ENCODE results near the gene ETFRF1. TPM values are rescaled to one million over a fixed set of nuclear protein-coding genes. Genes with fewer than 3 reads are reported as not detected.
A peak's percentile ranks its signal among the peaks of the same experiment; 100 is the strongest.

Gene ETFRF1
- total RNA-seq, 1 experiment from 2014 or later = 16.9 TPM

DNA sequence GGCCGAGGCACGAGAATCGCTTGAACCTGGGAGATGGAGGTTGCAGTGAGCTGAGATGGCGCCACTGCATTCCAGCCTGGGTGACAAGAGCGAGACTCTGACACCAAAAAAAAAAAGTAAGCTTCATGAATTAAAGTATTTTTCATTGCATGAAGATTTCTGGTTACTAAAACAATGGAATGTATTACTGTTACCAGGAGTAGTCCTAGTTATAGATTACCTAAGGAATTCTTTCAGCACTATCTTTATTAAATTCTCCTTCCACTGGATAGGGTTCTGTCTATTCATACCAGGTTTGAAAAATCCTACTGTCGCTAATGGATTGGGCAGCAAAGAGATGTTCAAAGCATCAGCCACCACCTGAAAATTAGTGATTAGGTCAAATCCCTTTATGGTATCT, 12.4 kb downstream of the ETFRF1 start:
- DNase-seq (ENCODE audit: low read depth) = no peak
- in situ Hi-C loops (cut with HindIII; ENCODE audit: low pct_unique_long_range_greater_than_20kb, low sequenced_read_pairs) = no loop called here

DNA sequence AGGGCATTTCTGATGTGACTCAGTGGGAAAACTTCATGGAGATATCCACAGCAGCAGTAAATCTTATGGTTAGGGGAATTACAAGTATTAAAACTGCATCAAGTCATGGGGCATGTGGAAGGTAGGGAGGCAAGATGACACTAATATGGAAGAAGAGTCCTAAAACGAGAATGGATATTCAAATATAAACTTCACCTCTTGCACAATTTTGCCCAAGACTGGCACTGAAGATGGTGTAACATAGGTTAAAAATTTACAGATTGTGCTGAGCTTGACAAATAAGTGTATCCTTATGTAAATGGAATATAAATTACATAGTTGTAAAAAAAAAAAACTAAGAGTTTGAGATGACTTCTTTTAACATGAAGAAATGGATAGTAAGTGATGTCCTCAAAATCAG, 12.8 kb downstream of the ETFRF1 start:
- in situ Hi-C loops (cut with HindIII; ENCODE audit: low pct_unique_long_range_greater_than_20kb, low sequenced_read_pairs) = no loop called here
- DNase-seq (ENCODE audit: low read depth) = no peak

- in situ Hi-C loops (cut with HindIII; ENCODE audit: low pct_unique_long_range_greater_than_20kb, low sequenced_read_pairs) = no loop called here
- no peak for DNase-seq (ENCODE audit: low read depth)
These were observed 13.5 kb downstream of the ETFRF1 start for GRCh38 chr12:25208554-25208953.

GRCh38 chr12:25213338-25213737, 18.3 kb downstream of the ETFRF1 start:
- no peak for DNase-seq (ENCODE audit: low read depth)
- in situ Hi-C loops (cut with HindIII; ENCODE audit: low pct_unique_long_range_greater_than_20kb, low sequenced_read_pairs) = no loop called here

- in situ Hi-C loops (cut with HindIII; ENCODE audit: low pct_unique_long_range_greater_than_20kb, low sequenced_read_pairs) = no loop called here
- no peak for DNase-seq (ENCODE audit: low read depth)
These were observed 41.2 kb downstream of the ETFRF1 start for GRCh38 chr12:25236190-25236589.

GRCh38 chr12:25236626-25237025, 41.6 kb downstream of the ETFRF1 start:
- in situ Hi-C loops (cut with HindIII; ENCODE audit: low pct_unique_long_range_greater_than_20kb, low sequenced_read_pairs) = no loop called here
- DNase-seq (ENCODE audit: low read depth) = no peak

GRCh38 chr12:25241167-25242020, 46.4 kb downstream of the ETFRF1 start:
- in situ Hi-C loops (cut with HindIII; ENCODE audit: low pct_unique_long_range_greater_than_20kb, low sequenced_read_pairs) = no loop called here
- no peak for DNase-seq (ENCODE audit: low read depth)

- in situ Hi-C loops (cut with HindIII; ENCODE audit: low pct_unique_long_range_greater_than_20kb, low sequenced_read_pairs) = no loop called here
- no peak for DNase-seq (ENCODE audit: low read depth)
These were observed 48.1 kb downstream of the ETFRF1 start for GRCh38 chr12:25242981-25243679.

DNA sequence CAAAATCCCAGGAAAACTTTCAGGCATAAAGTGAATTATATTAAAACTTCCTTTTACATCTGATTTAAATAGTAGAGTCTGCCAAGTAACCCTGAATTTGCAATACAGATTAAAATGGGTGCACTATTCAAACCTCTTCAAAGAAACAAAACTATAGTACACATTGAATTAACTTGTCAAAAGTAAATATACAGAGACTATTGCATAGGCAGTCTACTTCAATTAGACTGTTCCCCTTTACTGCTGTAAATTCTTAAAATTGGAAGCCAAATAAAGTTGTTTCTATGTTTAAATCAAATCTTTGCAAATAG, 48.6 kb downstream of the ETFRF1 start:
- in situ Hi-C loops (cut with HindIII; ENCODE audit: low pct_unique_long_range_greater_than_20kb, low sequenced_read_pairs) = no loop called here

GRCh38 chr12:25245491-25245890, 50.5 kb downstream of the ETFRF1 start:
- in situ Hi-C loops (cut with HindIII; ENCODE audit: low pct_unique_long_range_greater_than_20kb, low sequenced_read_pairs) = no loop called here
- DNase-seq (ENCODE audit: low read depth) = no peak

More for the DNA sequence above, 48.6 kb downstream of the ETFRF1 start:
- no peak for DNase-seq (ENCODE audit: low read depth)

DNA sequence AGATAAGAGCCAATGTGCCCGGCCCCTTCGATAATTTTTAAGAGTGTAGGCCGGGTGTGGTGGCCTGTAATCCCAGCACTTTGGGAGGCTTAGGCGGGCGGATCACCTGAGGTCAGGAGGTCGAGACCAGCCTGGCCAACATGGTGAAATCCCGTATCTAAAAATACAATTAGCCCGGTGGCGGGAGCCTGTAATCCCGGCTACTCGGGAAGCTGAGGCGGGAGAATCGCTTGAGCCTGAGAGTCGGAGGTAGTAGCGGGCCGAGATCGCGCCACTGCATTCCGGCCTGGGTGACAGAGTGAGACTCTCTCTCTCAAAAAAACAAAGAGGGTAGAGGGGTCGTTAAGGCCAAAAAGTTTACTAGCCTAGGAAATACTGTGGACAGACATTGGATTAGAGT, 53.1 kb downstream of the ETFRF1 start:
- in situ Hi-C loops (cut with HindIII; ENCODE audit: low pct_unique_long_range_greater_than_20kb, low sequenced_read_pairs) = no loop called here
- DNase-seq (ENCODE audit: low read depth) = no peak

- in situ Hi-C loops (cut with HindIII; ENCODE audit: low pct_unique_long_range_greater_than_20kb, low sequenced_read_pairs) = no loop called here
- no peak for DNase-seq (ENCODE audit: low read depth)
These were observed 53.7 kb downstream of the ETFRF1 start for GRCh38 chr12:25248732-25249131.

DNA sequence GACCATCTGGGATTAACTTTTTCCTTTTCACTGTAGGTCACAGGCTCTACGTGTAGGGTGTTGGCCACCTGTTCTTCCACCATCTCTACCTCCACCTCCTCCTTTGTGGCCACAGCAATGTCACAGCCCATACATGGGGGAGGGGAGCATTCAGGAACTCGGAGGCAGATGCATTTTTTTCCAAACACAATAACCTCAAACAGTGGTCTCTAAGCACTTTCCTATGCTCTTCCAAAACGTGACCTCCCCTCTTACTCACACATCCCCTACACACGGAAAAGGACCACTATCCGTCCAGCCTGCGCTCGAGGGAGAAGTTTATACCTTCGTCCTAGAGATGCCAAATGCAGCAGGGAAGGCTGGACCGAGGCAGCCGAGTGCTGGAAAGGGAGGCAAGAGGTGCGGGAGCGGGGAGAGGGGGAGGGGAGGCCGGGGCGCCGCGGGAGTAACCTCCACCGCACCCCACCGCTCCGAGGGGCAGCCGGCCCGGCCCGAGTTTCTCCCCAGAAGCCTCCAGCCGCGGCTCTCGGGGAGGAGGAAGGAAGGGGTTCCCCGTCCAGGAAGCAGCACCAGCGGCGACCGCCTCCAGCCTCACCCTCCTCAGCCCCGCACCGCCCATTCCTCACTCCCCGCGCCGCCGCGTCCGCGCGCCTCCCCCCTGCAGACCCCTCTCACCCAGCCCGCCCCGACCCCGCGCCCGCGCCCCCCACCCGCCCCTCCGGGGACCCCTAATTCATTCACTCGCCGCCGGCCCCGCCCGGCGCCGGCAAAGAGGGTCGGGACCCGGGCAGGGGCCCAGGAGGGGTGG, 55.1 kb downstream of the ETFRF1 start:
- in situ Hi-C loops (cut with HindIII; ENCODE audit: low pct_unique_long_range_greater_than_20kb, low sequenced_read_pairs) = no loop called here

DNA sequence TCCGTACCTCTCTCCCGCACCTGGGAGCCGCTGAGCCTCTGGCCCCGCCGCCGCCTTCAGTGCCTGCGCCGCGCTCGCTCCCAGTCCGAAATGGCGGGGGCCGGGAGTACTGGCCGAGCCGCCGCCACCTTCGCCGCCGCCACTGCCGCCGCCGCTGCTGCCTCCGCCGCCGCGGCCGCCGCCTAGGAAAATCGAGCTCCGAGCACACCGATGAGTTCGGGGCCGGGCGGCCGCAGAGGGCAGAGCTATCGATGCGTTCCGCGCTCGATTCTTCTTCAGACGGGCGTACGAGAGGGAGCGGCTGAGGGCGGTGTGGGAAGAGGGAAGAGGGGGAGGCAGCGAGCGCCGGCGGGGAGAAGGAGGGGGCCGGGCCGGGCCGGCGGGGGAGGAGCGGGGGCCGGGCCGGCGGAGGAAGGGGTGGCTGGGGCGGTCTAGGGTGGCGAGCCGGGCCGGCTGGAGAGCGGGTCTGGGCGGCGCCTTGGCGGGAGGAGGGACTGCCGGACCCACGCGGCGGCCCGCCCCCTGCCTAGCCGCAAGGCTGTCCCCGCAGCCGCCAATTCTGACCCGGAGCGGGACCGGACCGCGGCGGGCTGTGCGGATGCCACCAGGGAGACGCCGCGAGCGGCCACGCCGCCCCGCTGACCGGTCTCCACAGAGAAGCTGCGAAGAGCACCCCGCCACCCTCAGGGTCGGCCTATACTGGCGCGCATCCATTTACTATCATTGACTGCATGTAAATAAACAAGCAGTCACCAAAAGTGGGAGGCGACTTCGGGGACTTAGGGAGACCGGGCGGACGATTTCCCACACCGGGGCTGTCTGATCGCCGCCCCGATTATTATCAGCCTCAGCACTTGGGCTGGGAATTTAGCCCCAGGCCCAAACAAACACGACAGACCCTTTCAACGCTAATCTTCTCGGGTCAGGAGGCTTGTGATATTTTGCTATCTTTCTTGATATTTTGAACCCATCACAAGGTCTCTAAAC, 56.0 kb downstream of the ETFRF1 start, which contains the start of gene KRAS:
TSS of gene KRAS (minus strand) at position 186 of the 987 bp plus-strand sequence.
- DNase-seq (ENCODE audit: low read depth) = peak; percentile 92
- in situ Hi-C loops (cut with HindIII; ENCODE audit: low pct_unique_long_range_greater_than_20kb, low sequenced_read_pairs) = no loop called here

More for the DNA sequence above, 55.1 kb downstream of the ETFRF1 start:
- DNase-seq (ENCODE audit: low read depth) = peak; percentile 40

- no peak for DNase-seq (ENCODE audit: low read depth)
- in situ Hi-C loops (cut with HindIII; ENCODE audit: low pct_unique_long_range_greater_than_20kb, low sequenced_read_pairs) = no loop called here
These were observed 56.7 kb downstream of the ETFRF1 start for GRCh38 chr12:25251769-25252168.

DNA sequence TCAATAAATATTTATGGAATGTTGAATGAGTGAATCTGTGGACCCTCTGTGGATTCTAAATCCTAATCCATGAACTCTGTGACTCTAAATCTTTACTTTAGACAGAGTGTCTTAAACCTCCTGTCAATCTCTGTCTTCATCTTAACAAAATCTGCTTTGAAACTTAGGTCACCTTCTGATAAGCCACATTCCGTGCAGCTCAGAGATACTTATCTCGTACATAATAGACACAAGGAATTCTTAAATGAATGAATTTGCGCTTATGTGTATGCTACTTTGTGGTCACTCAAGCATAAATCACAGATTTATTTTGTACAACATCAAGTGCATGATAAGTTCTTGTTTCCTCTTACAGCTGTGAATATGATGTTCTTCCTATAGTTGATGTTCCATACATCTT, 57.9 kb downstream of the ETFRF1 start:
- no peak for DNase-seq (ENCODE audit: low read depth)
- in situ Hi-C loops (cut with HindIII; ENCODE audit: low pct_unique_long_range_greater_than_20kb, low sequenced_read_pairs) = no loop called here

DNA sequence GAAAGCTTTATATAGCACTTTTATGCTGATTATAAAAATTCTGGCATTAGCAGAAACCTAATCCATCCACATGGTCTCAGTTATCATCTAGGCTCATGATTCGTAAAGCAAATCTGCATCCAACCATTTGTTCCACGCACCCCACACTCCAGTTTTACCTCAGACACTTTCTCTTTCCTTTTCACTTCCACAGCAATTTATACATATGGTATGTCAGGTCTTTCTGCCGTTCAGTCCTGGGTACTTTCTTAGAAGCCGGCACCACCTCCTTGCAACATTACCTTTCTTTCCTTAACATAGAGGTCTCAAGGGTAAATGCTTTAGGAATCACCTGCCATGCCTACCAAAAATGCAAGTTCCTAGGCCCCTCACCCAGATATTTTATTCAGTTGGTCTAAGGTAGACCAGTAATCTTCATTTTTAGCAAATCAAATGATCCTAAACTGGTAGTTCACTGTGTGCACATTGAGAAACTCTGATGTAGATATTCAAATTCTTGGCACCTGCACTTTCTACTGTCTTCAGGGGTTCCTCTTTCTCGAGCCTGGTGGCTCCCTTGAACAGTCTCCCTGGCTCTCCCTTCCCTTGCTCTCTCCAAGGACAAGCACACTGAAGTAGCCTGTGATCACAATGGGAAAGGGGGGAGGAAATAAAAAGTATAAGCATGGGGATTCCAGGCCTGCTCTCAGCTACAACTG, 58.5 kb downstream of the ETFRF1 start:
- DNase-seq (ENCODE audit: low read depth) = no peak

More for the DNA sequence above, 58.5 kb downstream of the ETFRF1 start:
- in situ Hi-C loops (cut with HindIII; ENCODE audit: low pct_unique_long_range_greater_than_20kb, low sequenced_read_pairs) = no loop called here
